ENCODE results near the gene D2HGDH. TPM values are rescaled to one million over a fixed set of nuclear protein-coding genes. Genes with fewer than 3 reads are reported as not detected.

Gene D2HGDH
- total and polyA plus RNA-seq, 2 of the 13 experiments (the other 11 are each of a cell fraction or from before 2014, with no cell fraction given): 19.2 to 20.3 TPM

DNA sequence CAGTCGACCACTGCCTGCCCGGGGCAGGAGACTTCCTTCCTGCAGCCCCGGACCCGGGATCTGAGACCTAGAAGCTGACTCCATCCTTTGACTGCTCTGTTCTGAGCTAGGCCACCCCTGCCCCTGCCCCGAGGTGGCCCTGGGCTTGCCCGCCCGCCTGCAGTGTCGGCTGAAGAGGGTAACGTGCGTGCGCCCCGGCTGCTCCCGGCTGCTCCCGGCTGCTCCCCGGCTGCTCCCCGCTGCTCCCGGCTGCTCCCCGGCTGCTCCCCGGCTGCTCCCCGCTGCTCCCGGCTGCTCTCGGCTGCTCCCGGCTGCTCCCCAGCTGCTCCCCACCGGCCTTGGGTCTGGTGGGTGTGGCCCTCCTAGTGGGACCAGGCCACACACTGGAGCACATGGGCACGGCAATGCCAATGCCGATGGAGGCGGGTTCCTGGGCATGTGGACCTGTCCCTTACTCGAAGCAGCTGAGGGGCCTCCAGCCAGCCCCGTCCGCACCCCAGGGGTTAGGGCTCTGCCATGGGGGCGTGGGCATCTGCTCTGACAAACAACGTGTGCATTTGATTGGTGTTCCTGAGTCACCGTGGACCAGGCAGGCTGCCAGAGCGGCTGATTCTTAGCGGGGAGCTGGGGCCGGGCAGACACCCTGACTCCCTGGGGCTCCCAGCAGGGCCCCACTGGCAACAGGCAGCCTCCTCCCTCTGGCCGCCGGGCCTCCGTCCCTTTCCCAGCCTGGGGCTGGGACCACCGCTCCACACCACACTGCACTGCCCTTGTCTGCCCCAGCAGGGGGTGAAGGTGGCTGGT, 40.2 kb downstream of the D2HGDH start (continued):
- TF ChIP-seq THAP9 (CRISPR knock-in tag; IDR thresholded peaks at IDR 0.05; ENCODE audit: borderline replicate concordance) (no peak; the same call in 1 of the 2 replicates), TAF15 (IDR thresholded peaks at IDR 0.05; ENCODE audit: low read depth, low read length, poor library complexity, severe bottlenecking) (no peak), FOXK1 (CRISPR knock-in tag; IDR thresholded peaks at IDR 0.05; ENCODE audit: borderline replicate concordance, low read depth) (peak; percentile 40; the same call in 1 of the 2 replicates), MLLT10 (CRISPR knock-in tag; IDR thresholded peaks at IDR 0.05) (no peak), ZKSCAN1 (IDR thresholded peaks at IDR 0.05; ENCODE audit: low read length) (no peak), SIN3A (IDR thresholded peaks at IDR 0.05; ENCODE audit: borderline replicate concordance, low read depth, low read length) (no peak), NFE2 (CRISPR knock-in tag; IDR thresholded peaks at IDR 0.05) (peak; percentile 42; the same call in 1 of the 2 replicates), GTF3A (CRISPR knock-in tag; conservative IDR thresholded peaks at IDR 0.05) (no peak; the same call in none of the 2 replicates), ZNF276 (CRISPR knock-in tag; IDR thresholded peaks at IDR 0.05; ENCODE audit: low read depth) (peak; percentile 74; the same call in 1 of the 2 replicates)
- TF ChIP-seq, protein P1, sequence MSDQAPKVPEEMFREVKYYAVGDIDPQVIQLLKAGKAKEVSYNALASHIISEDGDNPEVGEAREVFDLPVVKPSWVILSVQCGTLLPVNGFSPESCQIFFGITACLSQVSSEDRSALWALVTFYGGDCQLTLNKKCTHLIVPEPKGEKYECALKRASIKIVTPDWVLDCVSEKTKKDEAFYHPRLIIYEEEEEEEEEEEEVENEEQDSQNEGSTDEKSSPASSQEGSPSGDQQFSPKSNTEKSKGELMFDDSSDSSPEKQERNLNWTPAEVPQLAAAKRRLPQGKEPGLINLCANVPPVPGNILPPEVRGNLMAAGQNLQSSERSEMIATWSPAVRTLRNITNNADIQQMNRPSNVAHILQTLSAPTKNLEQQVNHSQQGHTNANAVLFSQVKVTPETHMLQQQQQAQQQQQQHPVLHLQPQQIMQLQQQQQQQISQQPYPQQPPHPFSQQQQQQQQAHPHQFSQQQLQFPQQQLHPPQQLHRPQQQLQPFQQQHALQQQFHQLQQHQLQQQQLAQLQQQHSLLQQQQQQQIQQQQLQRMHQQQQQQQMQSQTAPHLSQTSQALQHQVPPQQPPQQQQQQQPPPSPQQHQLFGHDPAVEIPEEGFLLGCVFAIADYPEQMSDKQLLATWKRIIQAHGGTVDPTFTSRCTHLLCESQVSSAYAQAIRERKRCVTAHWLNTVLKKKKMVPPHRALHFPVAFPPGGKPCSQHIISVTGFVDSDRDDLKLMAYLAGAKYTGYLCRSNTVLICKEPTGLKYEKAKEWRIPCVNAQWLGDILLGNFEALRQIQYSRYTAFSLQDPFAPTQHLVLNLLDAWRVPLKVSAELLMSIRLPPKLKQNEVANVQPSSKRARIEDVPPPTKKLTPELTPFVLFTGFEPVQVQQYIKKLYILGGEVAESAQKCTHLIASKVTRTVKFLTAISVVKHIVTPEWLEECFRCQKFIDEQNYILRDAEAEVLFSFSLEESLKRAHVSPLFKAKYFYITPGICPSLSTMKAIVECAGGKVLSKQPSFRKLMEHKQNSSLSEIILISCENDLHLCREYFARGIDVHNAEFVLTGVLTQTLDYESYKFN (CRISPR knock-in tag; conservative IDR thresholded peaks at IDR 0.05): no peak
- TF ChIP-seq, protein P2, sequence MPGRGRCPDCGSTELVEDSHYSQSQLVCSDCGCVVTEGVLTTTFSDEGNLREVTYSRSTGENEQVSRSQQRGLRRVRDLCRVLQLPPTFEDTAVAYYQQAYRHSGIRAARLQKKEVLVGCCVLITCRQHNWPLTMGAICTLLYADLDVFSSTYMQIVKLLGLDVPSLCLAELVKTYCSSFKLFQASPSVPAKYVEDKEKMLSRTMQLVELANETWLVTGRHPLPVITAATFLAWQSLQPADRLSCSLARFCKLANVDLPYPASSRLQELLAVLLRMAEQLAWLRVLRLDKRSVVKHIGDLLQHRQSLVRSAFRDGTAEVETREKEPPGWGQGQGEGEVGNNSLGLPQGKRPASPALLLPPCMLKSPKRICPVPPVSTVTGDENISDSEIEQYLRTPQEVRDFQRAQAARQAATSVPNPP (CRISPR knock-in tag; IDR thresholded peaks at IDR 0.05): no peak
- TF ChIP-seq, protein P3, sequence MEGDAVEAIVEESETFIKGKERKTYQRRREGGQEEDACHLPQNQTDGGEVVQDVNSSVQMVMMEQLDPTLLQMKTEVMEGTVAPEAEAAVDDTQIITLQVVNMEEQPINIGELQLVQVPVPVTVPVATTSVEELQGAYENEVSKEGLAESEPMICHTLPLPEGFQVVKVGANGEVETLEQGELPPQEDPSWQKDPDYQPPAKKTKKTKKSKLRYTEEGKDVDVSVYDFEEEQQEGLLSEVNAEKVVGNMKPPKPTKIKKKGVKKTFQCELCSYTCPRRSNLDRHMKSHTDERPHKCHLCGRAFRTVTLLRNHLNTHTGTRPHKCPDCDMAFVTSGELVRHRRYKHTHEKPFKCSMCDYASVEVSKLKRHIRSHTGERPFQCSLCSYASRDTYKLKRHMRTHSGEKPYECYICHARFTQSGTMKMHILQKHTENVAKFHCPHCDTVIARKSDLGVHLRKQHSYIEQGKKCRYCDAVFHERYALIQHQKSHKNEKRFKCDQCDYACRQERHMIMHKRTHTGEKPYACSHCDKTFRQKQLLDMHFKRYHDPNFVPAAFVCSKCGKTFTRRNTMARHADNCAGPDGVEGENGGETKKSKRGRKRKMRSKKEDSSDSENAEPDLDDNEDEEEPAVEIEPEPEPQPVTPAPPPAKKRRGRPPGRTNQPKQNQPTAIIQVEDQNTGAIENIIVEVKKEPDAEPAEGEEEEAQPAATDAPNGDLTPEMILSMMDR (CRISPR knock-in tag; IDR thresholded peaks at IDR 0.05): no peak
- TF ChIP-seq, protein P4, sequence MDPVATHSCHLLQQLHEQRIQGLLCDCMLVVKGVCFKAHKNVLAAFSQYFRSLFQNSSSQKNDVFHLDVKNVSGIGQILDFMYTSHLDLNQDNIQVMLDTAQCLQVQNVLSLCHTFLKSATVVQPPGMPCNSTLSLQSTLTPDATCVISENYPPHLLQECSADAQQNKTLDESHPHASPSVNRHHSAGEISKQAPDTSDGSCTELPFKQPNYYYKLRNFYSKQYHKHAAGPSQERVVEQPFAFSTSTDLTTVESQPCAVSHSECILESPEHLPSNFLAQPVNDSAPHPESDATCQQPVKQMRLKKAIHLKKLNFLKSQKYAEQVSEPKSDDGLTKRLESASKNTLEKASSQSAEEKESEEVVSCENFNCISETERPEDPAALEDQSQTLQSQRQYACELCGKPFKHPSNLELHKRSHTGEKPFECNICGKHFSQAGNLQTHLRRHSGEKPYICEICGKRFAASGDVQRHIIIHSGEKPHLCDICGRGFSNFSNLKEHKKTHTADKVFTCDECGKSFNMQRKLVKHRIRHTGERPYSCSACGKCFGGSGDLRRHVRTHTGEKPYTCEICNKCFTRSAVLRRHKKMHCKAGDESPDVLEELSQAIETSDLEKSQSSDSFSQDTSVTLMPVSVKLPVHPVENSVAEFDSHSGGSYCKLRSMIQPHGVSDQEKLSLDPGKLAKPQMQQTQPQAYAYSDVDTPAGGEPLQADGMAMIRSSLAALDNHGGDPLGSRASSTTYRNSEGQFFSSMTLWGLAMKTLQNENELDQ (CRISPR knock-in tag; IDR thresholded peaks at IDR 0.05; ENCODE audit: borderline replicate concordance): 0 out of 2 replicates have a peak, but pooled peaks have one; percentile 22

Measured in HepG2 (cell line).